ENCODE data around the gene TRIM2.

DNA sequence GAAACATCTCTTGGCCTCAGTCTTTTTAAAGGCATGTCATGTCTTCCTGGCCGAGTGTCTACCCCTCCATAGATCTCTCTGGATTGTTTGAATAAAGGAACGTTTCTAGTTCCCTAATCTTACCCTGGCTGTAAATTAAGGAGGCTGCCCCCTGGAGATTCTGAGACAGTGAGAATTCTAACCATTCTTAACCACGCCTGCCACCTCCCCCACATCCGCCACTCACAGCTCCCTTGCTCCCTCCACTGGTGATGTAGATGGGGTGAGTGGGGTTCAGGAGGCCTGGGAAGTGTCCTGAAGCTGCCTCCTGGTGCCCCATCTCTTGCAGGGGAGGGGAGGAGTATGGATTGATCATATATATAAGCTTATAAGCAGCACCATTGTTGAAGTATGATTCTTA is 48.0 kb upstream of the TRIM2 start:
- TF ChIP-seq, protein P1, sequence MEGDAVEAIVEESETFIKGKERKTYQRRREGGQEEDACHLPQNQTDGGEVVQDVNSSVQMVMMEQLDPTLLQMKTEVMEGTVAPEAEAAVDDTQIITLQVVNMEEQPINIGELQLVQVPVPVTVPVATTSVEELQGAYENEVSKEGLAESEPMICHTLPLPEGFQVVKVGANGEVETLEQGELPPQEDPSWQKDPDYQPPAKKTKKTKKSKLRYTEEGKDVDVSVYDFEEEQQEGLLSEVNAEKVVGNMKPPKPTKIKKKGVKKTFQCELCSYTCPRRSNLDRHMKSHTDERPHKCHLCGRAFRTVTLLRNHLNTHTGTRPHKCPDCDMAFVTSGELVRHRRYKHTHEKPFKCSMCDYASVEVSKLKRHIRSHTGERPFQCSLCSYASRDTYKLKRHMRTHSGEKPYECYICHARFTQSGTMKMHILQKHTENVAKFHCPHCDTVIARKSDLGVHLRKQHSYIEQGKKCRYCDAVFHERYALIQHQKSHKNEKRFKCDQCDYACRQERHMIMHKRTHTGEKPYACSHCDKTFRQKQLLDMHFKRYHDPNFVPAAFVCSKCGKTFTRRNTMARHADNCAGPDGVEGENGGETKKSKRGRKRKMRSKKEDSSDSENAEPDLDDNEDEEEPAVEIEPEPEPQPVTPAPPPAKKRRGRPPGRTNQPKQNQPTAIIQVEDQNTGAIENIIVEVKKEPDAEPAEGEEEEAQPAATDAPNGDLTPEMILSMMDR (IDR thresholded peaks at IDR 0.05): no peak
- TF ChIP-seq POLR2A (IDR thresholded peaks at IDR 0.05): no peak
- TF ChIP-seq EP300 (IDR thresholded peaks at IDR 0.05): no peak
- no peak for TF ChIP-seq POLR2AphosphoS5 (IDR thresholded peaks at IDR 0.05)

Data from upper lobe of left lung (tissue), 4 donors.